ENCODE data around the gene FAM3C.
"Not testable (repeated sequence)": the region's sequence is repeated elsewhere in the genome, so short reads cannot be mapped to it uniquely, and the experiment has no call there.

FAM3C gene

GRCh38 chr7:121430558-121430957 lies 34.5 kb upstream of the FAM3C start:
- TF ChIP-seq GABPA (IDR thresholded peaks at IDR 0.05; ENCODE audit: low read depth) = no peak
- TF ChIP-seq CTCF (IDR thresholded peaks at IDR 0.05; ENCODE audit: insufficient read depth, low read length) = no peak
- no peak for TF ChIP-seq SPI1 (IDR thresholded peaks at IDR 0.05; ENCODE audit: borderline replicate concordance, low read depth)
- TF ChIP-seq POLR2AphosphoS5 (IDR thresholded peaks at IDR 0.05; ENCODE audit: low read depth) = no peak
- TF ChIP-seq, protein P1, sequence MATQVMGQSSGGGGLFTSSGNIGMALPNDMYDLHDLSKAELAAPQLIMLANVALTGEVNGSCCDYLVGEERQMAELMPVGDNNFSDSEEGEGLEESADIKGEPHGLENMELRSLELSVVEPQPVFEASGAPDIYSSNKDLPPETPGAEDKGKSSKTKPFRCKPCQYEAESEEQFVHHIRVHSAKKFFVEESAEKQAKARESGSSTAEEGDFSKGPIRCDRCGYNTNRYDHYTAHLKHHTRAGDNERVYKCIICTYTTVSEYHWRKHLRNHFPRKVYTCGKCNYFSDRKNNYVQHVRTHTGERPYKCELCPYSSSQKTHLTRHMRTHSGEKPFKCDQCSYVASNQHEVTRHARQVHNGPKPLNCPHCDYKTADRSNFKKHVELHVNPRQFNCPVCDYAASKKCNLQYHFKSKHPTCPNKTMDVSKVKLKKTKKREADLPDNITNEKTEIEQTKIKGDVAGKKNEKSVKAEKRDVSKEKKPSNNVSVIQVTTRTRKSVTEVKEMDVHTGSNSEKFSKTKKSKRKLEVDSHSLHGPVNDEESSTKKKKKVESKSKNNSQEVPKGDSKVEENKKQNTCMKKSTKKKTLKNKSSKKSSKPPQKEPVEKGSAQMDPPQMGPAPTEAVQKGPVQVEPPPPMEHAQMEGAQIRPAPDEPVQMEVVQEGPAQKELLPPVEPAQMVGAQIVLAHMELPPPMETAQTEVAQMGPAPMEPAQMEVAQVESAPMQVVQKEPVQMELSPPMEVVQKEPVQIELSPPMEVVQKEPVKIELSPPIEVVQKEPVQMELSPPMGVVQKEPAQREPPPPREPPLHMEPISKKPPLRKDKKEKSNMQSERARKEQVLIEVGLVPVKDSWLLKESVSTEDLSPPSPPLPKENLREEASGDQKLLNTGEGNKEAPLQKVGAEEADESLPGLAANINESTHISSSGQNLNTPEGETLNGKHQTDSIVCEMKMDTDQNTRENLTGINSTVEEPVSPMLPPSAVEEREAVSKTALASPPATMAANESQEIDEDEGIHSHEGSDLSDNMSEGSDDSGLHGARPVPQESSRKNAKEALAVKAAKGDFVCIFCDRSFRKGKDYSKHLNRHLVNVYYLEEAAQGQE (IDR thresholded peaks at IDR 0.05; ENCODE audit: insufficient replicate concordance, low read depth) = no peak
- DNase-seq (ENCODE audit: low read depth in 1 of 2, low spot score in 1 of 2) = no peak
- no peak overlapping the region for H3K27ac ChIP-seq (replicated peaks)
- H3K4me3 ChIP-seq (replicated peaks; ENCODE audit: insufficient read depth, low read length) = no peak overlapping the region
- H3K27me3 ChIP-seq (ENCODE audit: insufficient read depth, poor library complexity, severe bottlenecking) = no peaks in the 10 kb centered on the region

DNA sequence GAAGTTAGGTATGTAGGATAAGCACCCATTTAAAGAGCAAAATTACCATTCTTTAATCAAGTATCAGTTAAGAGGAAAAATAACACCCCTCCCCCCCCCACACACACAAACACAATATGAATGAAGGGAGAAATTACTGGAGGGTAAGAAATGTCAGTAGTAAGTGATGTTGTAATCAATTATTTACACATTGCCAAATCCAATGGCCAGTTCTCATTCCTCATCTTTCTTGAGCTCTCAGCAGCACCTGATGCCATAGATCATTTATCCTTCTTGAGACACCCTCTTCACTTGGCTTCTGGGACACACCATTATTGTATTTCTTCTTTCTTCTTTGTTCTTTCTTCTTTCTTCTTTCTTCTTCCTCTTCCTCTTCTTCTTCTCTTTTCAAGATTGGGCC lies 33.7 kb upstream of the FAM3C start:
- H3K27me3 ChIP-seq (ENCODE audit: insufficient read depth, poor library complexity, severe bottlenecking) = no peaks in the 10 kb centered on the region
- H3K27ac ChIP-seq (replicated peaks) = no peak overlapping the region
- no peak for DNase-seq (ENCODE audit: low read depth in 1 of 2, low spot score in 1 of 2)
- no peak overlapping the region for H3K4me3 ChIP-seq (replicated peaks; ENCODE audit: insufficient read depth, low read length)
- no peak for TF ChIP-seq GABPA (IDR thresholded peaks at IDR 0.05; ENCODE audit: low read depth)
- no peak for TF ChIP-seq CTCF (IDR thresholded peaks at IDR 0.05; ENCODE audit: insufficient read depth, low read length)
- TF ChIP-seq POLR2AphosphoS5 (IDR thresholded peaks at IDR 0.05; ENCODE audit: low read depth) = no peak
- TF ChIP-seq SPI1 (IDR thresholded peaks at IDR 0.05; ENCODE audit: borderline replicate concordance, low read depth) = no peak
- TF ChIP-seq, protein P1 (IDR thresholded peaks at IDR 0.05; ENCODE audit: insufficient replicate concordance, low read depth) = no peak

- no peak for TF ChIP-seq CTCF (IDR thresholded peaks at IDR 0.05; ENCODE audit: insufficient read depth, low read length)
- TF ChIP-seq, protein P1 (IDR thresholded peaks at IDR 0.05; ENCODE audit: insufficient replicate concordance, low read depth) = no peak
- no peak for TF ChIP-seq SPI1 (IDR thresholded peaks at IDR 0.05; ENCODE audit: borderline replicate concordance, low read depth)
- TF ChIP-seq POLR2AphosphoS5 (IDR thresholded peaks at IDR 0.05; ENCODE audit: low read depth) = no peak
- no peak for TF ChIP-seq GABPA (IDR thresholded peaks at IDR 0.05; ENCODE audit: low read depth)
- DNase-seq (ENCODE audit: low read depth in 1 of 2, low spot score in 1 of 2) = no peak
- no peaks in the 10 kb centered on the region for H3K27me3 ChIP-seq (ENCODE audit: insufficient read depth, poor library complexity, severe bottlenecking)
- no peak overlapping the region for H3K27ac ChIP-seq (replicated peaks)
- no peak overlapping the region for H3K4me3 ChIP-seq (replicated peaks; ENCODE audit: insufficient read depth, low read length)
Measured at GRCh38 chr7:121428855-121429489, 32.9 kb upstream of the FAM3C start.

- H3K27me3 ChIP-seq (ENCODE audit: insufficient read depth, poor library complexity, severe bottlenecking); H3K27ac ChIP-seq (replicated peaks); DNase-seq (ENCODE audit: low read depth in 1 of 2, low spot score in 1 of 2); H3K4me3 ChIP-seq (replicated peaks; ENCODE audit: insufficient read depth, low read length): not testable (repeated sequence)
Measured at GRCh38 chr7:121421743-121422142, 25.6 kb upstream of the FAM3C start.
